ENCODE results near the gene CEP70. TPM values are rescaled to one million over a fixed set of nuclear protein-coding genes. Genes with fewer than 3 reads are reported as not detected.

Gene CEP70
- total and polyA plus RNA-seq, 10 donors: 2.7 to 19.0 (median 14.1) TPM

DNA sequence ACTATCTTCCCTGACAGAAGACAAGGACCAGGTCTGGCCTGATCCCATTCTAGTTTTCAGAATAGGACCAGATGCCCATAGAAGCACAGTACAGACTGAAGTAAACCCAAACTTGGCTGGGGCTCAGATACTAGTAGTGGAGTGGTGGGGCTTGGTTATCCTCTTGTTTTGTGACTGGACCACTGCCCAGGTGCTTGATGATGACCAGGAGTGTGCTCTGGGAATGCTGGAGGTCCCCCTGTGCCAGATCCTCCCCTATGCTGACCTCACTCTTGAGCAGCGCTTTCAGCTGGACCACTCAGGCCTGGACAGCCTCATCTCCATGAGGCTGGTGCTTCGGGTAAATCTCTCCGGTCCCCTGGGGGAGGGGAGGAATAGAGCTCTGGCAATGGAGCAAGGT is 123.4 kb downstream of the CEP70 start:
- no peak overlapping the region for H3K4me3 ChIP-seq
- no peaks in the 10 kb centered on the region for H3K4me1 ChIP-seq
- intact Hi-C loops (cut with DNase I; ENCODE audit: low total_unique reads): no loop called here
- peaks cover 0 to 37% (median 0%) of the 10 kb centered on the region in 7 donors for H3K27me3 ChIP-seq (replicated peaks in 1 of 7)
- H3K27ac ChIP-seq: no peak overlapping the region
- TF ChIP-seq CTCF (IDR thresholded peaks at IDR 0.05 in 8 of 11, conservative IDR thresholded peaks at IDR 0.05 in 3 of 11) (no peak), POLR2A (IDR thresholded peaks at IDR 0.05) (no peak), POLR2AphosphoS5 (IDR thresholded peaks at IDR 0.05) (no peak)
- no peak for DNase-seq
- 87 to 100% (median 92%) methylated on average over 3 of the region's 3 CpGs for WGBS, 5 donors
- no peaks in the 10 kb centered on the region for H3K36me3 ChIP-seq
- H3K9me3 ChIP-seq: no peaks in the 10 kb centered on the region

DNA sequence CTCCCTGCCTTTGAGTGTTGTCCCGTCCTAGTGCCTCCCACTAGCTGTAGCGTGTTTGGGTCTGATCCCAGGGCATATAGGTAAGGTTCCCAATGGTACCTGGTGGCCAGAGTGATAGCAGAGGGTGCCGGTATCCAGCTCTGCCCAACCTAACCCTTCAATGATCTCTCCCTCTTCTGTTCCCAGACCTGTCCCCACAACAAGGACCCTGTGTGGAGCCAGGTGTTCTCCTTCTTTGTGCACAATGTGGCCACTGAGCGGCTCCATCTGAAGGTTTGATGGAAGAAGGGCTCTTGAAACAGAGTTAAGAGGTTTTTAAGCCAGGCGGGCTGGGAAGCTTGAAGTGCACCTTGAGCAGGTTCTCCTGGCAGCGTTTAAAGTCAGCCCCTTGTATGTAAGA is 124.2 kb downstream of the CEP70 start:
- no peaks in the 10 kb centered on the region for H3K36me3 ChIP-seq
- intact Hi-C loops (cut with DNase I; ENCODE audit: low total_unique reads): no loop called here

GRCh38 chr3:138468886-138469285 is 125.2 kb downstream of the CEP70 start:
- intact Hi-C loops (cut with DNase I; ENCODE audit: low total_unique reads): no loop called here
- Histone ChIP-seq H3K27ac (no peak overlapping the region), H3K4me1 (no peaks in the 10 kb centered on the region), H3K36me3 (no peaks in the 10 kb centered on the region), H3K4me3 (no peak overlapping the region), H3K27me3 (replicated peaks in 1 of 7) (peaks cover 0 to 37% (median 0%) of the 10 kb centered on the region in 7 donors), H3K9me3 (no peaks in the 10 kb centered on the region)
- TF ChIP-seq CTCF (IDR thresholded peaks at IDR 0.05 in 8 of 11, conservative IDR thresholded peaks at IDR 0.05 in 3 of 11) (no peak), POLR2AphosphoS5 (IDR thresholded peaks at IDR 0.05) (no peak), POLR2A (IDR thresholded peaks at IDR 0.05) (no peak)
- DNase-seq: peak; percentile 35
- WGBS, 5 donors: 81 to 92% (median 86%) methylated on average over 2 of the region's 2 CpGs

More for the DNA sequence above, 124.2 kb downstream of the CEP70 start:
- DNase-seq: no peak
- H3K27ac ChIP-seq: no peak overlapping the region
- 76 to 93% (median 90%) methylated on average over 6 of the region's 6 CpGs for WGBS, 5 donors
- H3K27me3 ChIP-seq (replicated peaks in 1 of 7): peaks cover 0 to 37% (median 0%) of the 10 kb centered on the region in 7 donors
- no peaks in the 10 kb centered on the region for H3K4me1 ChIP-seq
- TF ChIP-seq CTCF (IDR thresholded peaks at IDR 0.05 in 8 of 11, conservative IDR thresholded peaks at IDR 0.05 in 3 of 11): no peak
- no peak for TF ChIP-seq POLR2A (IDR thresholded peaks at IDR 0.05)
- TF ChIP-seq POLR2AphosphoS5 (IDR thresholded peaks at IDR 0.05): no peak
- H3K4me3 ChIP-seq: no peak overlapping the region
- no peaks in the 10 kb centered on the region for H3K9me3 ChIP-seq

DNA sequence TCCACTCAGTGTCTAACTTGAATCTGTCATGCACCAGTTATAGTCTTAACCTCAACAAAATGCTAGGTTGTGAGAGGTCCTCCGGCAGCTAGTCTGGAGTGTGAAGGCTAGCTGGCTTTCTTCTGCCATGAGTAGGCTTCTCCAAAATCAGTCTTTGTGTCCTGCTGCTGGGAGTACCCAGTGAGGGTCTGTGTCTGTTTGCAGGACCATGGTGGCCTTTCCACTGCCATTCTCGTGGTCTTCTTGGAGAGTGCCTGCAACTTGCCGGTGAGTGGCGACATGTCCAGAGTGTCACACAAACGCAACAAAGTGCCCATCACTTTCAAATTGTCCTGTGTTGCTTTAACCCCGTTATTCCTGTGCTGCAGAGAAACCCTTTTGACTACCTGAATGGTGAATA is 125.6 kb downstream of the CEP70 start:
- DNase-seq: peak; percentile 36
- H3K27ac ChIP-seq: no peak overlapping the region
- WGBS, 5 donors: 65 to 85% (median 79%) methylated on average over 5 to 6 of the region's 6 CpGs

More for the DNA sequence above, 125.6 kb downstream of the CEP70 start:
- intact Hi-C loops (cut with DNase I; ENCODE audit: low total_unique reads): no loop called here
- Histone ChIP-seq H3K4me1 (no peaks in the 10 kb centered on the region), H3K27me3 (replicated peaks in 1 of 7) (peaks cover 0 to 37% (median 0%) of the 10 kb centered on the region in 7 donors), H3K4me3 (no peak overlapping the region), H3K9me3 (no peaks in the 10 kb centered on the region), H3K36me3 (no peaks in the 10 kb centered on the region)
- TF ChIP-seq CTCF (IDR thresholded peaks at IDR 0.05 in 8 of 11, conservative IDR thresholded peaks at IDR 0.05 in 3 of 11) (no peak), POLR2AphosphoS5 (IDR thresholded peaks at IDR 0.05) (no peak)

All from spleen (tissue), 11 donors.